C4-2B (cell line): ENCODE measurements around the gene NBEAL2.

Experiments used
- CTCF ChIP-seq: fragments of 450-650 bp; conservative IDR thresholded peaks from 2 replicates; pipeline ENCODE4 v1.5.1; 2017; ENCODE audit warnings: mild to moderate bottlenecking
- ZFX ChIP-seq: fragments of 450-650 bp; IDR thresholded peaks from 2 replicates; pipeline ENCODE4 v1.6.1; 2017

GRCh38 chr3:46959161-46959511, 20.3 kb upstream of the NBEAL2 start:
- TF ChIP-seq CTCF = no peak
- TF ChIP-seq ZFX = no peak
